Thoracic aorta (tissue), 2 donors: ENCODE results near the gene SCAPER. TPM values are rescaled to one million over a fixed set of nuclear protein-coding genes. Genes with fewer than 3 reads are reported as not detected.

Experiments used
- ATAC-seq: fragments of 150-250 bp; one replicate; pipeline ENCODE4 v1.8.0; 2017; ENCODE audit warnings: low read depth; ENCODE audit not compliant: insufficient number of reproducible peaks, low FRiP score
- DNase-seq: peaks from one replicate; pipeline ENCODE4 v3.0.0-alpha.2; 2020; ENCODE audit warnings: low spot score
- H3K27ac ChIP-seq, 2 donors: fragments of 200-600 bp; sonication (generic); 1 replicate in 1 of 2; 2 replicates in 1 of 2; pipeline ENCODE4 v1.5.1; 2016; ENCODE audit warnings: mild to moderate bottlenecking in 2 of 2, moderate library complexity in 2 of 2
- H3K27me3 ChIP-seq: fragments of 200-600 bp; sonication (generic); replicated peaks from 2 replicates; pipeline ENCODE4 v1.6.0; 2016; ENCODE audit warnings: mild to moderate bottlenecking; ENCODE audit not compliant: insufficient read depth
- H3K36me3 ChIP-seq: fragments of 200-600 bp; sonication (generic); one replicate; pipeline ENCODE4 v1.5.1; 2016
- H3K4me1 ChIP-seq, 2 donors: fragments of 200-600 bp; sonication (generic); 1 replicate in 1 of 2; 2 replicates in 1 of 2; pipeline versions ENCODE4 v1.5.1 to v1.6.0; 2016; ENCODE audit warnings: low read depth in 2 of 2, mild to moderate bottlenecking in 1 of 2; ENCODE audit not compliant: control insufficient read depth in 1 of 2
- H3K4me3 ChIP-seq: fragments of 200-600 bp; sonication (generic); 2 replicates; pipeline ENCODE4 v1.5.1; 2016; ENCODE audit warnings: mild to moderate bottlenecking
- H3K9me3 ChIP-seq: fragments of 200-600 bp; sonication (generic); 2 replicates; pipeline ENCODE4 v1.5.1; 2016
- total RNA-seq, 2 donors: library from RNA; depleted of rRNA; stranded (reverse); fragments of >200 nt; gene quantifications; one replicate each; pipeline versions ENCODE4 v1.1.0 to v1.2.3, GENCODE V29; 2016
- TF ChIP-seq, protein P1 (sequence below): fragments of 200-600 bp; sonication (generic); IDR thresholded peaks from one replicate; pipeline ENCODE4 v1.5.1; 2019; ENCODE audit warnings: antibody characterized with exemption

Gene SCAPER
- total RNA-seq, 2 donors from 2014 or later, result 29.6 to 65.0 TPM

DNA sequence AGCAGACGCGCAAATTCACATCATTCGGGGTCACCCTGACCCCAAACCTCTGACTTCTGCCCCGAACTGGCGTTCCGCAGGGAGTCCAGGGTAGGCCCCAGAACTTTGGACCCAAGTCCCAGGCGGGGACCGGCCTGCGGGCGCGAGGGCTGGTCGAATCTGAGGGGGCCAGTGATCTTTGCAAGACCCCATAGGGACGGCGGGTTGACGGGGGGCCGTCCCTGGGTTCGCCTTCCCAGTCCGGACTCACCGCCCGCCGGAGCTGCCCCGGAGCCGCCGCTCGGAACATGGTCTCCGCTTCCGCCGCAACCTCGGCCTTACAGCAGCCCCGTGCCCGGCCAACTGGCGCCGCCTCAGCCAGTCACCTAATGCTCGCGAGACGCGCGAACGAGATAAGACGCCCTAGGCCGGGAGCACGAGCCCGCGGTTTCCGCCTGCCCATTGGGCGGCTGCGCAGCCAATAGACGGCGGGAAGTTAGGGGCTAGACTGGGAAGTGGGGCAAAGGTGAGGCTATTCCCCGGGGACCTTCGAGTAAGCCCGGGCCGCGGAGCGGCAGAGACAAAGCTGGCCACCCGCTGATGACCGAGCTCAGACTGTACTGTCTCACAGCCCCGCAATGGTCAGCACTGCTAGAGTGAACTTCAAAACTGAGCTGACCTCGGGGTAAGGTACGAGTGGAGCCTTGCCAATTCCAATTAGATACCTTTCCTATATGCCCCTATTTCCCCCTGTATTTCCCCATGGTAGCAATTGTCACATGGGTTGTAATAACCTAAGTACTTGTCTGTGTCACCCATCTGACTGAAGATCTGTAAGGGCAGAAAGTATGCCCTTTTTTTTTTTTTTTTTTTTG lies 593.8 kb downstream of the SCAPER start, which contains the start of gene ETFA:
Gene ETFA (minus strand): TSS at position 370 of the 854 bp plus-strand sequence. CDS start 81 bp downstream, at position 289.
- Histone ChIP-seq H3K4me3 (peak within 1 kb of the TSS; percentile 98), H3K27ac (peak within 1 kb of the TSS; percentile 77 to 90), H3K9me3 (no peaks in the 10 kb centered on the region), H3K27me3 (no peaks in the 10 kb centered on the region), H3K4me1 (peaks cover 10 to 11% of the 10 kb centered on the region in 2 donors), H3K36me3 (no peaks in the 10 kb centered on the region)
- DNase-seq (peak; percentile 90), ATAC-seq (peak; percentile 96)
- TF ChIP-seq, protein P1, sequence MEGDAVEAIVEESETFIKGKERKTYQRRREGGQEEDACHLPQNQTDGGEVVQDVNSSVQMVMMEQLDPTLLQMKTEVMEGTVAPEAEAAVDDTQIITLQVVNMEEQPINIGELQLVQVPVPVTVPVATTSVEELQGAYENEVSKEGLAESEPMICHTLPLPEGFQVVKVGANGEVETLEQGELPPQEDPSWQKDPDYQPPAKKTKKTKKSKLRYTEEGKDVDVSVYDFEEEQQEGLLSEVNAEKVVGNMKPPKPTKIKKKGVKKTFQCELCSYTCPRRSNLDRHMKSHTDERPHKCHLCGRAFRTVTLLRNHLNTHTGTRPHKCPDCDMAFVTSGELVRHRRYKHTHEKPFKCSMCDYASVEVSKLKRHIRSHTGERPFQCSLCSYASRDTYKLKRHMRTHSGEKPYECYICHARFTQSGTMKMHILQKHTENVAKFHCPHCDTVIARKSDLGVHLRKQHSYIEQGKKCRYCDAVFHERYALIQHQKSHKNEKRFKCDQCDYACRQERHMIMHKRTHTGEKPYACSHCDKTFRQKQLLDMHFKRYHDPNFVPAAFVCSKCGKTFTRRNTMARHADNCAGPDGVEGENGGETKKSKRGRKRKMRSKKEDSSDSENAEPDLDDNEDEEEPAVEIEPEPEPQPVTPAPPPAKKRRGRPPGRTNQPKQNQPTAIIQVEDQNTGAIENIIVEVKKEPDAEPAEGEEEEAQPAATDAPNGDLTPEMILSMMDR, result no peak

DNA sequence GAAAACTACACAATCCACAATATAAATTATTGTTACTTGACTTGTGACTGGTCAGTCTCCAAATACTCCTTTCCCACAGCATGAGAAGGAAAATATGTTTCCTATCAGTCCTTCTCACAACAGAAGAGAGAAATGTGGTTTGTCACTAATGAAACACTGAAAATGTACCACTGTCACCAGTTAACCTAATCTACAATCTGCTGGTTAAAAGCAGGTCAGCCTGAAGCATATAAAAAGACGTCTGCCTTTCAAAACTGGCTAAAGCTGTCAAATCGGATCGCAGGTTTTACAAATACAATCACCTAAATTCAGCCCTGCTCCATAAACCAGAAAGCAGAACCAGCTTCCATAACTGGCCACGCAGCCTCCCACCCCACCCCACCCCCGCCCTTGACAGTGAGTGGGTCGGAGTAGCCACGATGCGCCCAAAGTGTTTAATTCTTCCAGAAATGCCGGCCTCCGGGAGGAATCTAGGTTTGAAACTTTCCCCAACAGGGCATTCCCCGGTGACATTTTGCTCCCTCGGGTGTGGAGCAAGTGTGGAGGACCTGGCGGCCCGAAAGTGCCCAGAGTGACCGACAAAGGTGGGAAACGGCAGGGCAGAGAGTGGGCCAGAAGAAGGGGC lies 594.6 kb downstream of the SCAPER start:
- Histone ChIP-seq H3K27me3 (no peaks in the 10 kb centered on the region), H3K9me3 (no peaks in the 10 kb centered on the region), H3K36me3 (no peaks in the 10 kb centered on the region), H3K4me1 (peaks cover 10 to 11% of the 10 kb centered on the region in 2 donors), H3K4me3 (peak overlapping the region; percentile 98), H3K27ac (peak overlapping the region; percentile 77 to 90)
- TF ChIP-seq, protein P1, result no peak
- DNase-seq, result no peak
- ATAC-seq, result peak; percentile 33

DNA sequence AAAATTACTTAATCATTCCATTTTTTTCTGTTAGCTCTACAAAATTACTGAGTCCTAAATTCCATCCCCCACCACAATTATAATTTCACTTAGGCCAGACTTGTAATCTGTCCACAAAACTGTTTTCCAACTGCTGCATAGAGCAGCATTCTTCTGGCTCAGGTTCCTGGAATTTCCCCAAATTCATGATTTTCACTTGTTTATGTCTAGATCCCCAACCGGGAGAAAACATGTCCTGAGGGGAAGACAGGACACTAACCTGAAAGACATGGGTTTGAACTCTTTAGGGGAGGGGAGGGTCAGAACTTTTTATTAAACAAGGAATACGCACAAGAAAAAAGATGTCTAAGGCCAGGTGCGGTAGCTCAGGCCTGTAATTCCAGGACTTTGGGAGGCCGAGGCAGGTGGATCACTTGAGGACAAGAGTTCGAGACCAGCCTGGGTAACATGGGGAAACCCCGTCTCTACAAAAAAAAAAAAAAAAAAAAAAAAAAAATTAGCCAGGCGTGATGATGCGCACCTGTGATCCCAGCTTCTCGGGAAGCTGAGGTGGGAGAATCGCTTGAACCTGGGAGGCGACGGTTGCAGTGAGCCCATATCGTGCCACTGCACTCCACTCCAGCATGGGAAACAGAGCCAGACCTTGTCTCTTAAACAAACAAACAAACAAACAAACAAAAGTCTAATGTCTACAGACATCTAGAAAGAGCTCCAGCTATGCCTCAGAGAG lies 595.4 kb downstream of the SCAPER start:
- peak overlapping the region in 1 of 2 donors; percentile 90 for H3K27ac ChIP-seq
- peak overlapping the region; percentile 98 for H3K4me3 ChIP-seq
- no peak for ATAC-seq
- TF ChIP-seq, protein P1, result no peak
- H3K36me3 ChIP-seq, result no peaks in the 10 kb centered on the region
- H3K4me1 ChIP-seq, result peaks cover 10 to 11% of the 10 kb centered on the region in 2 donors
- no peak for DNase-seq
- H3K9me3 ChIP-seq, result no peaks in the 10 kb centered on the region
- H3K27me3 ChIP-seq, result no peaks in the 10 kb centered on the region

DNA sequence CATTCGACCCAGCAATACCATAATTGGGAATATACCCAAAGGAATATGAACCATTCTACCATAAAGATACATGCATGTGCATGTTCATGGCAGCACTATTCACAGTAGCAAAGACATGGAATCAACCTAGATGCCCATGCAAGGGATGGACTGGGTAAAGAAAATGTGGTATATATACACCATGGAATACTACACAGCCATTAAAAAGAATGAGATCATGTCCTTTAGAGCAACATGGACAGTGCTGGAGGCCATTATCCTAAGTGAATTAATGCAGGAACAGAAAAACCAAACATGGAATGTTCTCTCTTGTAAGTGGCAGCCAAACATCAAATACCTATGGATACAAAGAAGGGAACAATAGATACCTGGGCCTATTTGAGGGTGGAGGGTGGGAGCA lies 601.2 kb downstream of the SCAPER start:
- Histone ChIP-seq H3K9me3 (no peaks in the 10 kb centered on the region), H3K27me3 (no peaks in the 10 kb centered on the region), H3K27ac (no peak overlapping the region), H3K36me3 (no peaks in the 10 kb centered on the region), H3K4me3 (no peak overlapping the region), H3K4me1 (no peaks in the 10 kb centered on the region)
- no peak for ATAC-seq
- DNase-seq, result no peak
- TF ChIP-seq, protein P1, result no peak

DNA sequence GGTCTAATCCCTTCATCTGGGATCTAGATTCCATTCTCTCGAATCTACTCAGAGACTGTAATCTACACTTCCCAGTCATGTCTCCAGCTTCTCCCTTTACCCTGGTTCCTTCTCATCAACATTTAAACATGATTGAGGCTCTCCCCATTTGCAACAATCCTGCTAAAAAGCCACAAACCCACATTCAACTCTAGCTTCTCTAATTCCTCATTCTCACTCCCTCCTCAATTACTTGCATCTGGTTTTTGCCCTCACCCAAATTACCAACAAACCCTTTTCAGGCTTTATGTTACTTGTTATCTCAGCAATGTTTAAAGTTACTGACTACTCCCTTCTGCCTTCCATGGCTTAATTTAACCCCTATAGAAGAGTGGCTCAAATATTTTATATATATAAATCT lies 605.4 kb downstream of the SCAPER start:
- Histone ChIP-seq H3K27ac (no peak overlapping the region), H3K9me3 (no peaks in the 10 kb centered on the region), H3K4me1 (peaks cover 0 to 12% of the 10 kb centered on the region in 2 donors), H3K4me3 (no peak overlapping the region), H3K36me3 (no peaks in the 10 kb centered on the region), H3K27me3 (no peaks in the 10 kb centered on the region)
- TF ChIP-seq, protein P1, result no peak
- DNase-seq (no peak), ATAC-seq (no peak)
